HG03108 (cell line): ENCODE measurements around the gene COL18A1.
"Not testable (repeated sequence)": the region's sequence is repeated elsewhere in the genome, so short reads cannot be mapped to it uniquely, and the experiment has no call there.

ENCODE experiments used
- ATAC-seq: cut with Tn5 transposase; IDR thresholded peaks from one replicate; pipeline ENCODE4 v1.9.1; 2021; ENCODE audit warnings: moderate library complexity; ENCODE audit not compliant: unreplicated experiment

Gene COL18A1

DNA sequence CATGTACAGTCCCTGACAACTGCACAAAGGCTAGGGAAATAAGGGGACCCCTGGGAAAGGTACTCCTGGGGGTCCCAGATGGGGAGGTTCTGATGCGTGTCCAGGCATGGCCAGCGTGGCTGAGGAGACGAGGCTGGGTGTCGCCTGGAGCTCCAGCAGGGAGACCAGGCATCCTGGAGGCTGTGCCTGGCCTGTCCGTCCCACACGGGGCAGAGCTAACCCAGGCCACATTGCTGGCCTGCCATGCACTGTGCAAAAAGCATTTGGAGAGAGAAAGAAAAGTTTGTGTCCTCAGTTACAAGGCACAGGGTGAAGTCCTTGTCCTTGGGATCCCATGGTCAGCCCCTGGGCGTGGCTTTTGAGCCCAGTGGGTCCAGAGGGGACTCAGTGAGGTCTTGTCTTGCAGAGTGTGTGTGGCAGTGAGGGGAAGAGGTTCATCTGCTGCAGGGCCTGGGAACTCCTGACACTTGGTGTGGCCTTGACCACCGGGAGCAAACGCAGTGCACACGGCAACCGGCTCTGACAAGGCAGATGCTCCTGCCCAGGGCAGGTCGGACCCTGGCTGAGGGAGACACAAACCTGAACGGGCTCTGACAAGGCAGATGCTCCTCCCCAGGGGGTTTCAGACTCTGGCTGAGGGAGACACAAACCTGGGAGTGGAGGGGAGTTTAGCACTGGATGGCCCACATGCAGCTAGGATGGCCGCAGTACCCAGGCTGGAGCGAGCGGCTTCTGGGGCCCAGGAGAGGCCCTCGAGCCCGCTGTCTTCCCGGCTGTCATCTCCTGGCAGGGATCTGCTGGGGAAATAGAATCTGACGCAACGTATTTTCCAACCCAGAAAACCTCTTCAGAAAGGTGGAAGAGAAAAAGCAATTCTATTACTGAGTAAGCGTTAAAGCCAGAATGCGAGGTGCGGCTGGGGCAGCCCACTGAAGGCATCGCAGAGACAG is 37.3 kb upstream of the COL18A1 start:
- ATAC-seq: no peak

DNA sequence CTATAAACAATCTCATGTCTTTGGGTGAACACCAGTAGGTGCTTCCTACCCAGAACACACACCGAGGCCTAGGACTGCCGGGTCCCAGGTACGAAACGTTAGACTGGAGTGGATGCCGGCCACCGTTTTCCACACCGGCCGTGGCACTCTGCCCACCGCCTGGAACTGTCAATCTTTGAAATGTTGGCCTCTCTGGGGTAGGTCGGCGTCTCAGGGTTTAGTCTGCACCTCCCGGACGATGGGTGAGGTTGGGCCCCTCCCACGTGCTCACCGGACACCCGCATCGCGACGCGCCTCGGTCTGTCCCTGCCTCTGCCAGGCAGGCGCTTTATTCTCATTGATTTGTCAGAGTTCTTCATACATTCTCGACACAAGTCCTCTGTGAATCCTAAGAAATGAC is 35.9 kb upstream of the COL18A1 start:
- ATAC-seq: not testable (repeated sequence)

DNA sequence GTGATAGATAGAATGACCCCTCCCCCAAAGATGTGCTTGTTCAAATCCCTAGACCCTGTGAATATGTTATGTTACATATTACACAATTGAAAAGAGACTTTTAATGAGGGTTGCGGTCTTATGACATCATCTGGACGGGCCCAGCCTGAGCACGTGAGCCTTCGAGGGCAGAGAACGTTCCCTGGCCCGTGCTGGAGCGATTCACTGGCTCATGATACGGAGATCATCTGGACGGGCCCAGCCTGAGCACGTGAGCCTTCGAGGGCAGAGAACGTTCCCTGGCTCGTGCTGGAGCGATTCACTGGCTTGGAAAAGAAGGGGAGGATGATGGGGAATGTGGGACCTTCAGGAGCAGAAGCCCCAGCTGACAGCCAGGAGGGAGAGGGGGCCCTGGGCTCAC is 34.4 kb upstream of the COL18A1 start:
- no peak for ATAC-seq

GRCh38 chr21:45371081-45371480 is 33.9 kb upstream of the COL18A1 start:
- no peak for ATAC-seq

GRCh38 chr21:45371655-45372054 is 33.3 kb upstream of the COL18A1 start:
- ATAC-seq: no peak

DNA sequence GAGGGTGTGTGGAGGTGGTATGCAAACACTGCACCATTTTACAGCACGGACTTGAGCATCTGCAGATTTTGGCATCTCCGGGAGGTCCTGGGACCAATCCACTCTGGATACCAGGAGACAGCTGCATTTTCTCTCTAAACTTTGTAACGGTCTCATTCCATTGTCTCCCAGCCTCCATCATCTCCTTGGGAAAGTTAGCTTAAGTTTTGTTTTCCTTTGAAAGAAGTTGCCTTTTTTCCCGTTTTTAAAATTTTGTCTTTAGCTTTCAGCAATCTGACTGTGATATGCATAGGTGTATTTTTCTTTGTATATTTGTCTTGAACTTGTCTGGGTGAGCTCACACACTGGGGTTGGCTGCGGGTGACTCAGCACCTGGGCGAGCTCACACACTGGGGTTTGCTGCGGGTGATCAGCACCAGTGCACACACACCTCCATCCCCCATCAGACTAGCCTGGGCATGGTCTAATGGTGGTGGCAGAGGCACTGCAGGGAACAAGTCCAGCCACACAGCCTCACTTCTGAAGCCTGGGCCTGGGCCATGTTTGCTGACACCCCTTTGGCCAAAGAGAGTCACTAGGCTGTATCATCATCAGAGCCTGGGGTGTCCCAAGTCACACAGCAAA is 32.1 kb upstream of the COL18A1 start:
- ATAC-seq: no peak

- no peak for ATAC-seq
Observed at GRCh38 chr21:45373991-45374816, 30.8 kb upstream of the COL18A1 start.

DNA sequence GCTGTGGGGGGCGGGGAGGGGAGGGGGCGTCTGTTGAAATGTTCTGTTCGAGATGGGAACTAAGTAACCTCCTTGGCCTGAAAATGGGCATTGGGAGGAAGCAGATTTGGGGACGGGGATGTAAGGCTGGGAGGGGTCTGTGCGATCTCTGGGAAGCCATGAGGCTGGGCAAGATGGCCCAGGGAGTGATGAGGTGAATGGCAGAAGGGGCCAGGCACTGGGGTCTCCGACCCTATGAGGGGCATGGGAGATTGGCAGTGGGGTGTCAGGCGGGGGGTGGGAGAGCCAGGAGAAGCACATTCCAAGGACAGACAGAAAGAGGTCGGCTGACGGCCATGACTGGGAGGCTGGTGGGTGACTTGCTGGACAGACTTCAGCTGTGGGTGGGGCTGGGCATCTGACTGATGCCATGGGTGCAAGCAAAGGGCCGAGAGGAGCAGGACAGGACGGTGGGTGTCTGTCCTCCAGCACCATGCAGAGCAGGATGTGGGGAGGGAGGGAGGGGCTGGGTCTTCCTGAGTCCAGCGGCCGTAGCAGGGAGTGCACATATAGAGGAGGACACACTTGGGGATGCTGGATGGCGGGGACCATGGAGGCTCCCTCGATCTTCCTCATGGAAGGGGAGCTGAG is 30.0 kb upstream of the COL18A1 start:
- no peak for ATAC-seq

GRCh38 chr21:45376459-45377324 is 28.3 kb upstream of the COL18A1 start:
- no peak for ATAC-seq

GRCh38 chr21:45377325-45377709 is 27.6 kb upstream of the COL18A1 start:
- no peak for ATAC-seq

DNA sequence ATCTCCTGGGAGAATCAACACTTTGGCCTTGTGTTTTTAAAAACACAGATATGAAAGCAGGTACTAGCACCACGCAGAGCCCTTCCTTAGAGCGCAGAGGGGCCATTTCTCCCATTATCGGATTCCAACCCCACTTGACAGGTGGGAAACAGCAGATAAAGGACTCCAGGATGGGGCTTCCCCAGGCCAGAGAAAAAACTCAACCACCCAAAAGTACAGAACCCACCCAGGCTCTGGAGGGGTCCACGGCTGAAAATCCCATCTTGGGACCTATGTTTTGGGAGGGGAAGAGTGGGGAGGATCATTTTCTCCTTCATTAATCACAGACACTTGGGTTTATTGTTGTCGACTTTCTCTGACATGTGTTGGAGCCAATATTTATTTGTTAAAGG is 27.1 kb upstream of the COL18A1 start:
- ATAC-seq: no peak

DNA sequence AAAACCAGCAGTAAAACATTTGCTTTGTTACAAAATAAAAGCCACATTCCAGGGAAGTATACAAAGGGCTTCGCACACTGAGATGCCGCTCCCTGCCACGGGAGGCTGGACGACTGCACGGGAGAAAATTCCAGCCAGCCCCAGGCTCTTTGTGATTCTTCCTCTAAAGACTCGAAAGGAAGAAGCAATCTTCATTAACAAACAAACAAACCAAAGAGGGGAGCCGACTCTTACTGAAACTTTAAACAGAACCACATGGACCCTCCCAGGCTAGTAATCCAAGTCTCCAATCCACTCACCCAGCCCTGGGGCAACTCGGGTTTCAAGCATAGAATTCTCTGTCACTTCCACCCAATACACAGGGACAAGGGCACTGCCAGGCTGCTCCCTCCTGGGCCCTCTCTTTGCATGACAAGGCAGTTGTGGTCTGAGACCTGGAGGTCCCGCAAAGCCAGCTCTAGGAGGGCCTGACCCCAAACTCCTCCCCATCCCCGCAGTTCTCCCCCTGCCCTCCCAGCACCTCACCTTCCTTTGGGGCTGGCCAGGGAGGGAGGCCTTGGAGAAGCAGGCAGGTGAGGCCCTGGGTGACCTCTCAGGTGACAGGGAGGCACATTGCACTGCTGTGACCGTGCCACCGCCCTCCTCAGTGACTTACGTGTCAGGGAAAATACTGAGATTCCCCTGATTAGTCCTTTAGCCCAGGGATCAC is 26.6 kb upstream of the COL18A1 start:
- no peak for ATAC-seq

DNA sequence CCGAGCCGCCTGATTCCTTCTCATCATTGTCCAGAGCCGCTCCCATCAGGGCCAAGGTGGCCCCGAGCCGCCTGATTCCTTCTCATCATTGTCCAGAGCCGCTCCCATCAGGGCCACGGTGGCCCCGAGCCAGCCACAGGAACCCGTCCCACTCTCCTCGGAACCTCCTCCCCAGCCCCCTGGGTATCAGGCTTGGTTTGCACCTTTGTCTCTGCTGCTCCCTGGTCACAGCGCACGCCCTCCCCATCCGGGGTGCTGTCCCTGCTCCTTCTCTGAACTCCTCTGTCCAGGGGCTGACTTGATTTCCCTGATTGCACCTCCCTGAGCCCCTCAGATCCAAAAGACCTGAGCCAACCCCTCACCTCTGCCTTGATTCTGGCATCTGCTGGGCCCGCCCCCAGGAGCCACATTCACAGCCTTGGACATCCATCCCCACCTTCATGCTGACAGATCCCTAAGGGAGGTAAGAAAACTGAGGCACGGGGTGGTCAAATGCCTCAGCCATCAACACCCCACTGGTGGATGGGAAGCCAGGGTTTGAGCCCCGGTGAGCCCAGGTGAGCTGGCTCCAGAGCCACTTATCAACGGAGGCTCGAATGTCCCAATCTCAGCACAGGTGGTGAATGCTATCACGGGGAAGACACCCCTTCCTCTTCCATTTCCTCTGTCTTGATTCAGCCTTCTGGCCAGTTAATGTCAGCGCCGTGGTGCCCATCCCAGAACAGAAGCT is 25.6 kb upstream of the COL18A1 start:
- ATAC-seq: no peak

GRCh38 chr21:45379901-45380330 is 25.0 kb upstream of the COL18A1 start:
- ATAC-seq: no peak

DNA sequence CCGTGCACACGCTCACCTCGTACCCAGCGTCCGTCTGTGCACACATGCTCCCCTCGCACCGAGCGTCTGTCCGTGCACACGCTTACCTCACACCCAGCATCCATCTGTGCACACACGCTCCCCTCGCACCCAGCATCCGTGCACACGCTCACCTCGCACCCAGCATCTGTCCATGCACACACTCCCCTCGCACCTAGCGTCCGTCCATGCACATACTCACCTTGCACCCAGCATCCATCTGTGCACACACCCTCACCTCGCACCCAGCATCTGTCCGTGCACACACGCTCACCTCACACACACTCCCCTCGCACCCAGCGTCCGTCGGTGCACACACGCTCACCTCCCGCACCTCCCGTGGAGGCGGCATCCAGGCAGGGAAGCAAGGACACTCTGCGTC is 24.4 kb upstream of the COL18A1 start:
- ATAC-seq: no peak

DNA sequence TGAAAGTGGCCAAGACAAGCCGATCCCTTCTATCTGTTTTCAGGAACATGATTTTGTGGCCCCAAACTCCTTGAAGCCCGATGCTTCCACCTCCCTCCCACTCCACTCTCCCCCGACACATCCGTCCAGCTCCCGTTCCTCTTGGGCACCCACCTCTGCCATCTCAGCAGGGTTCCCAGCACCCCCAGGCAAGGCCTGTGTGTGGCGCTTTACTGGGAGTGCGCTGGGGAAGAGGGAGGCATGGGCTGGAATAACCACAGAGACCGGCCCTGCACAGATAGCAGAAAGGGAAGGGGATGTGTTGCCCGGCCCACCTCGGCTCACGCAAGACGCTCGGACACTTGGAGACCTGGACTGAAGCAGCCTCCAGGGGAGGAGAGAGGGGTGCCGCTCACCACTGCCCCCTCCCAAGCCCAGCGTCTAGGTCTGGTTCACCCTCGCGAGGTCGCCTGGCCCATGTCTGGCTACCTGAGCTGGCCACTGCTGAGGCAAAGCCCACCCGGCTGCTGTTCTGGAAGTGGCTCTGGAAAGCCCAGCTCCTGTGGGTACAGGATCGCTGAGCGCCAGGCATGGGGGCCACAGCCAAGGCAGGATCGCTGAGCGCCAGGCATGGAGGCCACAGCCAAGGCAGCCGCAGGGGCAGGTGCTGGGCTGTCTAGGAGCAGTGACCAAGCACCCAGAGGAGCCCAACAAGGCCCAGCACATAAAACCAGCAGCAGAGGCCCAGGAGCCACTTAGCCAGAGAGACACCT is 23.8 kb upstream of the COL18A1 start:
- ATAC-seq: no peak

GRCh38 chr21:45381865-45382696 is 22.9 kb upstream of the COL18A1 start:
- no peak for ATAC-seq
